D721Med (cell line): ENCODE measurements around the gene SESN1.

Experiments used
- DNase-seq: peaks from one replicate; pipeline ENCODE4 v3.0.0; 2011; ENCODE audit warnings: low spot score; ENCODE audit not compliant: insufficient read length
- FAIRE-seq: peaks from 2 replicates; lab custom pipeline; 2011; peaks lifted over from hg19 to GRCh38; lab: Jason Lieb, UNC
- TF ChIP-seq, protein P1 (sequence below): IDR thresholded peaks from 2 replicates; pipeline ENCODE4 v1.5.1; 2012; ENCODE audit warnings: mild to moderate bottlenecking, control low read depth; ENCODE audit not compliant: insufficient read depth; ENCODE audit errors: missing control alignments

SESN1 gene

DNA sequence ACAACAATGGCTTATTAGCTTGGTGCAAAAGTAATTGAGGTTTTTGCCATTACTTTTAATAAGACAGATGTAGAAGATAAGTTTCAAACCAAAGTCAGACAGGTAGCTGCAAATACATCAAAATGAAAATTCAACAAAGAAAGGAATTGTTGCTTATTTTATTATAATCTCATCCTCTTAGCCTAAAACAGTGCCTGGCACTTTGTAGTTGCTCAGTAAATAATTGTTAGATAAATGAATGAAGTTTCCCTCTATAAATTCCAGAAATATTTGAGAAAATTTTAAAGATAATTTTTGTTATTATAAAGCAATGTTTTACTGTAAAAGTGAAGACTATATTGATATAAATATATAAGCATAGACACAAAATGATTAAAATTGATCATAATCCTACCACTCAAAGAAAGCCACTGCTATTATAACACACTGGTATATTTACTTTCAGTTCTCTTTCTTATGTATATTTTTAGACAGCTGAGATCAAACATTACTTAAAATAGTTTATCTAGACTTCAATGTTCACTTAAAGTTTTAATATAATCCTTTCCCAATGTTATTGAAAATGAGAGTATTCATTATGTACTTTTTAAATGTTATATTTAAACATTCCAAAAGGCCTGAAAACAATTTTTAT, 42.5 kb downstream of the SESN1 start:
- TF ChIP-seq, protein P1, sequence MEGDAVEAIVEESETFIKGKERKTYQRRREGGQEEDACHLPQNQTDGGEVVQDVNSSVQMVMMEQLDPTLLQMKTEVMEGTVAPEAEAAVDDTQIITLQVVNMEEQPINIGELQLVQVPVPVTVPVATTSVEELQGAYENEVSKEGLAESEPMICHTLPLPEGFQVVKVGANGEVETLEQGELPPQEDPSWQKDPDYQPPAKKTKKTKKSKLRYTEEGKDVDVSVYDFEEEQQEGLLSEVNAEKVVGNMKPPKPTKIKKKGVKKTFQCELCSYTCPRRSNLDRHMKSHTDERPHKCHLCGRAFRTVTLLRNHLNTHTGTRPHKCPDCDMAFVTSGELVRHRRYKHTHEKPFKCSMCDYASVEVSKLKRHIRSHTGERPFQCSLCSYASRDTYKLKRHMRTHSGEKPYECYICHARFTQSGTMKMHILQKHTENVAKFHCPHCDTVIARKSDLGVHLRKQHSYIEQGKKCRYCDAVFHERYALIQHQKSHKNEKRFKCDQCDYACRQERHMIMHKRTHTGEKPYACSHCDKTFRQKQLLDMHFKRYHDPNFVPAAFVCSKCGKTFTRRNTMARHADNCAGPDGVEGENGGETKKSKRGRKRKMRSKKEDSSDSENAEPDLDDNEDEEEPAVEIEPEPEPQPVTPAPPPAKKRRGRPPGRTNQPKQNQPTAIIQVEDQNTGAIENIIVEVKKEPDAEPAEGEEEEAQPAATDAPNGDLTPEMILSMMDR = no peak
- FAIRE-seq (peak; percentile 11), DNase-seq (no peak)

DNA sequence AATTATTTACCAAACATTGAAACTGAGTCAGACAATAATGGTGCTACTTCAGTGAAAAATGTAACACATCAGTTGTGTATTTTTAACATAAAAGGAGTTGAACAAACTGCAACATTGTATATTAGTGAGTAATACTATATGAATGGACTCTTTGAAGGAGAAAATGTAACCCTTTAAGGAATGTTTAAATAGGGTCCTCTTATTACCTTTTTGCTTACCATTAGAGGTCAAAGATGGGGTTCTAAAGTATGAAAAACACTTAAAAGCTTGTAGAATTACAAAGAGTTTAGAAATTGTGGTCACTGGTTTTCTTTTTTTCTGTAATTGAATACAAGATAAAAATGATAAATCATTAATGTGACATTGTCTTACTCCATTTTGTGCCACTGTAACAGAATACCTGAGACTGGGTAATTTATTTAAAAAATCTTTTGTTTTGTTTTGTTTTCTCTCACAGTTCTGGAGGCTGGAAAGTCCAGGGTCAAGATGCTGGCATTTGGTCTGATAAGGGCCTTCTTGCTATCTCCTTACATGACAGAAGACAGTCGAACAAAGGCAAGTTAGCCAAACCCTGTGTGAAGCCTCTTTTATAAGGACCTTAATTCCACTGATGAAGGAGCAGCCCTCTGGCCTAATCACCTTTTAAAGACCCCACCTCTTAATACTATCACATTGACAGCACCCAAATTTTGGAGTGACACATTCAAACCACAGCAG, 43.2 kb downstream of the SESN1 start:
- peak; percentile 6 for FAIRE-seq
- DNase-seq = no peak
- TF ChIP-seq, protein P1 = no peak

DNA sequence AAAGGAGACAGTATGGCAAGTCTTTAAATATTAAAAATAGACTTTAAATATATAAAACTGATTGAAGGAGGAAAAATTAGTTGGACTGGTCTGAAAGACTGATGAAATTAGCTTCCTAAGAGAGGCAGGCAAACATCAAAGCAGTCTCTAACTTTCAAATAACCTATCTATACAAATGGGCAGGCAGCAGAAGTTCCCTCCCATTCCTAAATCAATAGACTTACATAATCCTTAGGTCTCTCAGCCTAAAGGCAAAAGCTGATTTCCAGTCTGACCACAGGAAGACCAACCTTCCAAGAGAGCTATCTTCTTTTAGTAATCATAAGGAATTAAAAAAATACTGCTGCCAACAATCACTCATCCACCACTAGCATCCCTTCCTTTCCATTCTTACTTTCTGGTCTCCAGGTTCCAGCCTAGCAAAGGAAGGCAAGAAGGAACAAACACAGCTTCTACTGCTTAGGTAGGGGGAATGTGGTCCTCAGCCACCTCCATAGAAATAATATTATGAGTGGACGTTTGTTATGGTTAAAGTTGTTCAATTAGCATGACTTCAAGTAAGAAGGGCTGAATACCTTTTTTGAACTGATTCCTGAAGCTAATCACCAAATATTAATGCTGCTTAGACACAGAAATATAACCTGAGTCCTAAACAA, 44.1 kb downstream of the SESN1 start:
- TF ChIP-seq, protein P1 = no peak
- no peak for DNase-seq
- no peak for FAIRE-seq

DNA sequence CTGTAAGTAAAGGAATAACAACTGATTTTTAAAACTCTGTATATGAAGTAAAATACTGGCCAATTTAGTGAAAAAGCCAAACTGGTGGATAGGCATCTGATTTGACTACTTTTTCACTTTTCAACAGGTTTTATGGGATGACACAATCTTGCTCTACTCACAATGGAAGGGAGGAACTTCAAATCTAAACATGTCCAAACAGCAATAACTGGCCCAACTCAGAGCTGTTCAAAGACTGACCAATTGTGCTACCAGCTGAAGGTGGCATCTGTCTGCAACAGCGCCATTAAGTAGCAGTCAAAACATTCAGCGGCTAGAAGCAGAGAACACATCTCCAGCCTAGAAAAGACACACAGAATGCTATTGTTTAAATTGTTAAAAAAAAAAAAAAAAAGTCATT, 44.6 kb downstream of the SESN1 start:
- no peak for FAIRE-seq
- TF ChIP-seq, protein P1 = no peak
- DNase-seq = no peak

DNA sequence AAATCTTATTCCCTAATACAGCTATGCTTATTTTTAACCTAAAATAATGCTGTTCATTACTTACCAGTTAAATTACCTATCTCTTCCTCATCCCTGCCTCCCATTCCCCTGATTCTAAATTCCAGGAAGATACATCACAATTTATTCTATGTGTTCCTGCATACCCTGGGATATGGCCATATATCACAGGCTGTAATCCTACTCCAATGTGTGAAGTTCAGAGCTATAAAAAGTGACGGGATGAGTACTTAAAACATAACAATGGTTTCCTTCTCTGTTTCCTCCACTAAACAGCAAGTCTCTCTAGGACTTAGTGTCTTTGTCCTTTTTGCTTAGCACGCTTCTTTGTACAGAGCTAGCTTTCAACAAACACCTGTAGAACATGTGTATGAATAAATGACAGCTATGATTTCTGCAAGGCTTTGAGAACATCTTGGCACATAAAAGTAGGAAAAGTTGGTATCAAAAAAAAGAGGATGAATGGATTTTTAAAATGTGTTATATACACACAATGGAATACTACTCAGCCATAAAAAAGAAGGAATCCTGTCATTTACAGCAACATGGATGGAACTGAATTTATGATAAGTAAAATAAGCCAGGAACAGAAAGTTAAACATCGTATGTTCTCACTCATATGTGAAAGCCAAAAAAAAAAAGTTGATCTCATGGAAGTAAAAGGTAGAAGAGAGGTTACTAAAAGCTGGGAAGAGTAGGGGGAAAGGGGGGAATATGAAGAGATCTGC, 45.8 kb downstream of the SESN1 start:
- FAIRE-seq (peak; percentile 61), DNase-seq (no peak)
- TF ChIP-seq, protein P1 = no peak

DNA sequence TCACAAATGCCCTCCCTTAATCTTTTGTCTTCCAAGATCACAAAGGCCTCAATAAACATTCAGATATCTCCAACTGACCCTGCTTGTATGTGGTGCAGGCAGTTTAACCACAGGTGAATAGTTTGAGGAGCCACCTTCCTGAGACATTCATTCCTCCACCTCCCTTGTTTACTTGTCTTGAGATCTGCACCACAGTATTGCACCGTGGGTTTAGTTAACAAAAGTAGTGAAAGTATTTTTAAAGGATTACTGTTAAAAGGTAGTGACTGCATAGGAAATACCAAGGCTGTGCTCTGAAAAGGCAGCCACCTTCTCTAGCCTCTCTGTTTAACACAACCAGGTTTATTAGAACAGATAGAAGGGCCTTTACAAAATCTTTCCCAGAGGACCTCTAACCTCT, 46.5 kb downstream of the SESN1 start:
- FAIRE-seq = no peak

More for the DNA sequence above, 46.5 kb downstream of the SESN1 start:
- TF ChIP-seq, protein P1 = no peak
- no peak for DNase-seq
